MM.1S (cell line): ENCODE results near the gene RAB9B.

ENCODE experiments used
- EZH2phosphoT487 ChIP-seq: fragments of 300-600 bp; sonication (generic); IDR thresholded peaks from 2 replicates; pipeline ENCODE4 v1.6.1; 2018; ENCODE audit warnings: antibody characterized with exemption, low read length
- TF ChIP-seq, protein P1 (sequence below): fragments of 300-600 bp; sonication (generic); IDR thresholded peaks from 2 replicates; pipeline ENCODE4 v1.5.1; 2016; ENCODE audit warnings: antibody characterized with exemption, low read length, mixed read lengths

GRCh38 chrX:103828529-103828928, 3.5 kb downstream of the RAB9B start:
- TF ChIP-seq, protein P1, sequence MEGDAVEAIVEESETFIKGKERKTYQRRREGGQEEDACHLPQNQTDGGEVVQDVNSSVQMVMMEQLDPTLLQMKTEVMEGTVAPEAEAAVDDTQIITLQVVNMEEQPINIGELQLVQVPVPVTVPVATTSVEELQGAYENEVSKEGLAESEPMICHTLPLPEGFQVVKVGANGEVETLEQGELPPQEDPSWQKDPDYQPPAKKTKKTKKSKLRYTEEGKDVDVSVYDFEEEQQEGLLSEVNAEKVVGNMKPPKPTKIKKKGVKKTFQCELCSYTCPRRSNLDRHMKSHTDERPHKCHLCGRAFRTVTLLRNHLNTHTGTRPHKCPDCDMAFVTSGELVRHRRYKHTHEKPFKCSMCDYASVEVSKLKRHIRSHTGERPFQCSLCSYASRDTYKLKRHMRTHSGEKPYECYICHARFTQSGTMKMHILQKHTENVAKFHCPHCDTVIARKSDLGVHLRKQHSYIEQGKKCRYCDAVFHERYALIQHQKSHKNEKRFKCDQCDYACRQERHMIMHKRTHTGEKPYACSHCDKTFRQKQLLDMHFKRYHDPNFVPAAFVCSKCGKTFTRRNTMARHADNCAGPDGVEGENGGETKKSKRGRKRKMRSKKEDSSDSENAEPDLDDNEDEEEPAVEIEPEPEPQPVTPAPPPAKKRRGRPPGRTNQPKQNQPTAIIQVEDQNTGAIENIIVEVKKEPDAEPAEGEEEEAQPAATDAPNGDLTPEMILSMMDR: no peak
- no peak for TF ChIP-seq EZH2phosphoT487
